Activated B cell treated with CpG ODN at 0.5 μM for 24 hours (primary cell): ENCODE data around the gene FOXN1. TPM values are rescaled to one million over a fixed set of nuclear protein-coding genes. Genes with fewer than 3 reads are reported as not detected.

ENCODE experiments used
- ATAC-seq: fragments of 200-7000 bp; cut with Tn5 transposase; one replicate; pipeline ENCODE4 v1.10.0; 2021; ENCODE audit warnings: low read depth, mild to moderate bottlenecking, moderate library complexity
- CTCF ChIA-PET: fragments of 350-600 bp; sonication (Branson Sonifier 250); formaldehyde crosslinking; loops from one replicate; lab custom pipeline; 2021; ENCODE audit warnings: antibody characterized with exemption; lab: Charles Lee
- POLR2A ChIA-PET: fragments of 350-600 bp; sonication (Branson Sonifier 250); formaldehyde crosslinking; loops from one replicate; lab custom pipeline; 2021; ENCODE audit warnings: antibody characterized with exemption; lab: Charles Lee
- DNase-seq: peaks from one replicate; pipeline ENCODE4 v3.0.0; 2022
- H3K27ac Mint-ChIP-seq: one replicate; pipeline ENCODE4 v1.8.0; 2020; ENCODE audit warnings: mixed read lengths
- H3K27me3 Mint-ChIP-seq: one replicate; pipeline ENCODE4 v1.8.0; 2021; ENCODE audit warnings: mixed read lengths
- H3K36me3 Mint-ChIP-seq: one replicate; pipeline ENCODE4 v1.8.0; 2021; ENCODE audit warnings: low read depth, mixed read lengths
- H3K4me1 Mint-ChIP-seq: one replicate; pipeline ENCODE4 v1.8.0; 2021; ENCODE audit warnings: mixed read lengths
- H3K4me3 Mint-ChIP-seq: one replicate; pipeline ENCODE4 v1.8.0; 2020; ENCODE audit warnings: mild to moderate bottlenecking, mixed read lengths
- H3K9me3 Mint-ChIP-seq: one replicate; pipeline ENCODE4 v1.8.0; 2020; ENCODE audit warnings: mixed read lengths
- intact Hi-C: fragments of 100-400 bp; cut with micrococcal nuclease; formaldehyde crosslinking; loops from one replicate; pipeline ENCODE4 v1.15.1; 2024
- total RNA-seq: library from RNA; stranded (reverse); gene quantifications from 2 replicates; pipeline ENCODE4 v1.2.3, GENCODE V29; 2022
- TF ChIP-seq, protein P1 (sequence below): fragments of 200-600 bp; IDR thresholded peaks from one replicate; pipeline ENCODE4 v1.8.0; 2022; ENCODE audit warnings: antibody characterized with exemption, mild to moderate bottlenecking

Gene FOXN1
- total RNA-seq, 1 donor from 2014 or later, result not detected

DNA sequence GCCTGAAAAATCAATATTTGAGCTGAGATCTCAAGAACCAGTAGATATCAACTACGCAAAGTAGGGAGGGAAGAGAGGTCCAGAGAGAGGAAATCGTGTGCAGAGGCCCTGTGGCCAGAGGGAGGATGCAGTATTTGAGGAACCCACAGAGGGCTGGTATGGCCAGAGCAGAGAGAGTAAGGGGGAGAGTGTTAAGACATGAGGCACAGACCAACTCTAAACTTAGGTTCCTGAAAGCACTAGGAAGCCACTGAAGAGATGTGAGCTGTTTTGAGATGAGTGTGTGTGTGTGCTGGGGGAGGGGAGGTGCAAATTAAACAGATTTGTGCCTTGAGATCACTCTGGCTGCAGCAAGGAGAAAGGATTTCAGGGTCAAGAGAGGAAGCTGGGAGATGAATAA is 21.9 kb upstream of the FOXN1 start:
- Mint-ChIP-seq H3K4me3 (no peak overlapping the region), H3K4me1 (no peaks in the 10 kb centered on the region), H3K27ac (no peak overlapping the region), H3K27me3 (no peaks in the 10 kb centered on the region), H3K36me3 (no peaks in the 10 kb centered on the region), H3K9me3 (no peaks in the 10 kb centered on the region)
- ATAC-seq, result no peak
- DNase-seq, result no peak
- intact Hi-C loops, result no loop called here
- TF ChIP-seq, protein P1, sequence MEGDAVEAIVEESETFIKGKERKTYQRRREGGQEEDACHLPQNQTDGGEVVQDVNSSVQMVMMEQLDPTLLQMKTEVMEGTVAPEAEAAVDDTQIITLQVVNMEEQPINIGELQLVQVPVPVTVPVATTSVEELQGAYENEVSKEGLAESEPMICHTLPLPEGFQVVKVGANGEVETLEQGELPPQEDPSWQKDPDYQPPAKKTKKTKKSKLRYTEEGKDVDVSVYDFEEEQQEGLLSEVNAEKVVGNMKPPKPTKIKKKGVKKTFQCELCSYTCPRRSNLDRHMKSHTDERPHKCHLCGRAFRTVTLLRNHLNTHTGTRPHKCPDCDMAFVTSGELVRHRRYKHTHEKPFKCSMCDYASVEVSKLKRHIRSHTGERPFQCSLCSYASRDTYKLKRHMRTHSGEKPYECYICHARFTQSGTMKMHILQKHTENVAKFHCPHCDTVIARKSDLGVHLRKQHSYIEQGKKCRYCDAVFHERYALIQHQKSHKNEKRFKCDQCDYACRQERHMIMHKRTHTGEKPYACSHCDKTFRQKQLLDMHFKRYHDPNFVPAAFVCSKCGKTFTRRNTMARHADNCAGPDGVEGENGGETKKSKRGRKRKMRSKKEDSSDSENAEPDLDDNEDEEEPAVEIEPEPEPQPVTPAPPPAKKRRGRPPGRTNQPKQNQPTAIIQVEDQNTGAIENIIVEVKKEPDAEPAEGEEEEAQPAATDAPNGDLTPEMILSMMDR, result no peak
- CTCF ChIA-PET, result interaction anchor here (1.1 kb wide), 1 partner anchor 68 kb away, joined by 3 read pairs; no protein-coding TSS in a partner anchor
- POLR2A ChIA-PET, result no interaction called here

DNA sequence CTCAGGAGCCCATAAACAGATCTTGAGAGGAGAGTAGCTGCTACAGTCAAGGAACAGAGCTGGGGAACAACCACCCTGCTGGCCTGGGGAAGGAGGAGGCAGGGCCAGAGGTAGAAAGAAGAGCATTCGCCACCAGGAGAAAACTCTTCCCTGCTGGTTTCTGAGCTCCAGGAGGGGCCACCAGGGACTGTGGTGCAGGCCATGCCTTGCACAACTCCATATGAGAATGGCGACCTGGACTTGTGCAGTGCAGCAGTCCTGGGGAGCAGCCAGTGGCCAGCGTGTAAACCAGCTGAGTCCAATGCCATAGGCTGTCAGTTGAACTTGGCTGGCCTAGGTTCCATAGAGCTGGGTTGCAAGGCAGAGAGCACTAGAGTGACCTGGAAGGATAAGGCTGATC is 21.1 kb upstream of the FOXN1 start:
- no peaks in the 10 kb centered on the region for H3K36me3 Mint-ChIP-seq
- H3K9me3 Mint-ChIP-seq, result no peaks in the 10 kb centered on the region
- H3K27me3 Mint-ChIP-seq, result no peaks in the 10 kb centered on the region
- DNase-seq (no peak), ATAC-seq (no peak)
- no peak overlapping the region for H3K4me3 Mint-ChIP-seq
- no peaks in the 10 kb centered on the region for H3K4me1 Mint-ChIP-seq
- no peak overlapping the region for H3K27ac Mint-ChIP-seq
- TF ChIP-seq, protein P1, result no peak
- ChIA-PET POLR2A (interaction anchor here (0.6 kb wide), 1 partner anchor 86 kb away, joined by 3 read pairs; no protein-coding TSS in a partner anchor), CTCF (interaction anchor here (1.1 kb wide), 1 partner anchor 69 kb away, joined by 3 read pairs; no protein-coding TSS in a partner anchor)
- intact Hi-C loops, result no loop called here

DNA sequence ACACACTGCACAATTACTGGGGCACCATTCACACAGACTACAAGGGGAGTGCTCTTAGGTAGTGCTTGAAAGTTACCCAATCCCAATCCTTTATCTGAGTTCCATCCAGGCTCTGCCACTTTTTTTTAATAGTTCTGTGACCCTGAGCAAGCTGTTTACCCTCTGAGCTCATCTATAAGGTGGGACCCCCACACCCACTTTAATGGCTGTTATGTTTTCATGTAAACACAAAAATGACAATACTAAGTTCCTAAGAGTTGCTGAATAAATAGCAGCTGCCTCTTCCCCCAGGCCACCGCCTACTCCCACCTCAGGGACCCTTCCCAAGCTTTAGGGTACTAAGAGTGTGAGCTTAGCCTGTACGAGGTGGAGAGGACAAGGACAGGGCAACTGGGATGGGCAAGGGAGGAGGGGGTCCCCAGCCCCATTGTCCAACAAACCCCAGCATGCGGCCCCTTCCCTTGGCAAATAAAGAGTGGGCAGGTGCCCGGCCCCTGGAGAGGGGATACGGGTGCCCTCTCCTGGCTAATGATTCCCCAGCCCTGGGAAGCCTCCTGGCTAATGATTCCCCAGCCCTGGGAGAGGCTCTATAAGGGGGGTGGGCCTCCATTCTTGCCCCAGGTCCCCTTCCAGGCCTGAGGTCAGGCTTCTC is 18.1 kb upstream of the FOXN1 start:
- H3K9me3 Mint-ChIP-seq, result no peaks in the 10 kb centered on the region
- peaks cover 5% of the 10 kb centered on the region for H3K4me1 Mint-ChIP-seq
- no peaks in the 10 kb centered on the region for H3K36me3 Mint-ChIP-seq
- no peak overlapping the region for H3K27ac Mint-ChIP-seq
- intact Hi-C loops, result no loop called here
- H3K27me3 Mint-ChIP-seq, result no peaks in the 10 kb centered on the region
- CTCF ChIA-PET, result no interaction called here
- H3K4me3 Mint-ChIP-seq, result no peak overlapping the region
- TF ChIP-seq, protein P1, result no peak
- DNase-seq (no peak), ATAC-seq (no peak)
- POLR2A ChIA-PET, result no interaction called here

DNA sequence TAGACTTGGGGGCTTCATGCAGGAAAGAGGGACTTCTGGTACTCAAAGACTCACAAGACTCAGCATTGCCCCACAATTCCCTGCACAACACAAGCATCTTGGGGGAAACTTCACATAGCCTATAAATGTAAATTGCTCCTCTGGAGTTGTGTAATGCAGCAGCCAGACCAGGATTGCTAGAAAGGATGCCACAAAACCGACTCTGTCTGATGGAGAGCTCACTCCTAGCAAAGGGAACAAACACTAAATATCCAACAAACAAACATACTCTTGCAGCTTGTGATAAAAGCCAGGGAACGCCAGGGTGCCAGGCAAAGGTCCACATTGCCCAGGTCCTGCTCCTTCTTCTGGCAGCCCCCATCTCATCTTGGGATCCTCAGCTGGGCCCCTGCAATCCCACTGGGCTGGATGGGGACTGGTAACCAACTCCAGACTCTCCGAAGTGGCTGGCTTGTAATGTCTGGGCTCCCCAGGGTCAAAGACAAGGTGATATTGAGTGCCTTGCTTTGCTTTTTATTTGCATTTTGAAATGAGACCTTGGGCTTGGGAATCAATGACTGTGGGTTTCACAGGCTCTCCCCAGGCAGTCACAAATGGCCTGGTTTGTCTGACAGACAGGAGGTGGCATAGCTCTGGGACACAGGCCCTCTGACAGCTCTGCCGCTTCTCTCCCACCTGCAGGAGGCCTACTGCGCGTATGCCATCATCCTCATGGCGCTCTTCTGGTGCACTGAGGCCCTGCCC is 17.4 kb upstream of the FOXN1 start:
- no peak for DNase-seq
- intact Hi-C loops, result no loop called here
- Mint-ChIP-seq H3K9me3 (no peaks in the 10 kb centered on the region), H3K4me1 (peaks cover 7% of the 10 kb centered on the region), H3K4me3 (no peak overlapping the region), H3K27me3 (no peaks in the 10 kb centered on the region), H3K27ac (no peak overlapping the region), H3K36me3 (no peaks in the 10 kb centered on the region)
- no peak for ATAC-seq
- ChIA-PET CTCF (no interaction called here), POLR2A (no interaction called here)
- TF ChIP-seq, protein P1, result no peak

DNA sequence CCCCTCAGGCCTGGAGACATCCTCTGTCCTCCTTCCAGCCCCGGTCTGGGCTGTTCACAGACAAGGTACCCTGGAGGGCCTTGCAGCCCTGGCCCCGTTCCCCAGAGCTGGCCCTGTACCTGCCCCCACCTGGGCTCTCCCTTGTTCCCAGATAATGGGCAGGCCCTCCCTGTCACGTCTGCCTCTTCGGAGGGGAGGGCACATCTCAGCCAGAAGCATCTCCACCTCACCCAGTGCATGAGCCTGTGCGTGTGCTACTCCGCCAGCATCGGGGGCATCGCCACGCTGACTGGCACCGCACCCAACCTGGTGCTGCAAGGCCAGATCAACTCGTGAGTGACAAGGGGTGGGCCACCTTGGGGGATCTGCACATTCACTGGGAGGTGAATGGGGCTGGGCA is 14.9 kb upstream of the FOXN1 start:
- POLR2A ChIA-PET, result no interaction called here
- TF ChIP-seq, protein P1, result no peak
- ATAC-seq (no peak), DNase-seq (no peak)
- Mint-ChIP-seq H3K27me3 (peaks cover 2% of the 10 kb centered on the region), H3K4me1 (peaks cover 11% of the 10 kb centered on the region), H3K9me3 (no peaks in the 10 kb centered on the region), H3K4me3 (no peak overlapping the region), H3K27ac (no peak overlapping the region), H3K36me3 (no peaks in the 10 kb centered on the region)
- CTCF ChIA-PET, result interaction anchor here (2.2 kb wide), 1 partner anchor 122 kb away, joined by 12 read pairs; the partner anchor contains the start of gene RSKR
- intact Hi-C loops, result no loop called here
